PFSK-1 (cell line): ENCODE data around the gene COL13A1.

Source experiments
- FOXP2 ChIP-seq: optimal IDR thresholded peaks from 2 replicates; pipeline ENCODE3; 2011; ENCODE audit warnings: borderline replicate concordance, control low read depth, inconsistent platforms; ENCODE audit not compliant: insufficient read depth; ENCODE audit errors: extremely low read length, extremely low read depth
- POLR2AphosphoS5 ChIP-seq: IDR thresholded peaks from 2 replicates; pipeline ENCODE4 v1.6.1; 2012; ENCODE audit warnings: low read depth, mild to moderate bottlenecking, control low read depth, low read length, moderate library complexity
- REST ChIP-seq, 2 experiments: IDR thresholded peaks; 2 replicates each; pipeline versions ENCODE4 v1.6.1 to v1.8.0; 2011 to 2012; ENCODE audit warnings: low read depth in 2 of 2, low read length in 2 of 2, control low read depth in 1 of 2, inconsistent platforms in 1 of 2, mild to moderate bottlenecking in 1 of 2, moderate library complexity in 1 of 2; ENCODE audit not compliant: insufficient read depth in 1 of 2
- SIN3A ChIP-seq: IDR thresholded peaks from 2 replicates; pipeline ENCODE4 v1.6.1; 2012; ENCODE audit warnings: mild to moderate bottlenecking, low read length, moderate library complexity, borderline replicate concordance; ENCODE audit not compliant: insufficient read depth
- TAF1 ChIP-seq: IDR thresholded peaks from 2 replicates; pipeline ENCODE4 v1.6.1; 2012; ENCODE audit warnings: low read length, control low read depth, borderline replicate concordance; ENCODE audit not compliant: insufficient read depth

Gene COL13A1

DNA sequence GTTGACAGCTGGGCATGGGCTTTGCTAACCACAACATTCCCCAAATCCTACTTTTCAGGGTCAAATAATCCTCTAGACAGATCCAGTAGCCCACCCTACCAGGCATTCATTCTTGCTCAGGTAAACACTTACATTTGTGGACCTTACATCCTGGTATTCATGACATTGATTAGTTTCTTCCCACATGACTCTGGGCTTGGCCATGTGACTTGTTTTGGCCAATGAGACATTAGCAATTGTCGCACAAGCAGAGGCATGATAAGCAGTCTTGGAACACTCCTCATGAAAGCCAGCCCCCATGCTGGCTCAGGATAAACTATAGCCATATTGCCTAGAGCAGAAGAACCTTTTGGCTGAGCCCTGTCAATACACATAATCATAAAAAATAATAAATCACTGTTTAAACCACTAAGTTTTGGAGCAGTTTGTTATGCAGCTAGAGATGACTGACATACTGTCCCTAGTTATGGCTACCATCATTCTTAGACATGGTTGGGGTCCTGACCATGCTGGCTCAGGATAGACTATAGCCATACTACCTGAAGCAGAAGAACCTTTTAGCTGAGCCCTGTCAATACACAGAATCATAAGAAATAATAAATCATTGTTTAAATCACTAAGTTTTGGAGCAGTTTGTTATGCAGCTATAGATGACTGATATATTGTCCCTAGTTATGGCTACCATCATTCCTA lies 6.3 kb upstream of the COL13A1 start:
- TF ChIP-seq FOXP2 (no peak), SIN3A (no peak), TAF1 (no peak)

DNA sequence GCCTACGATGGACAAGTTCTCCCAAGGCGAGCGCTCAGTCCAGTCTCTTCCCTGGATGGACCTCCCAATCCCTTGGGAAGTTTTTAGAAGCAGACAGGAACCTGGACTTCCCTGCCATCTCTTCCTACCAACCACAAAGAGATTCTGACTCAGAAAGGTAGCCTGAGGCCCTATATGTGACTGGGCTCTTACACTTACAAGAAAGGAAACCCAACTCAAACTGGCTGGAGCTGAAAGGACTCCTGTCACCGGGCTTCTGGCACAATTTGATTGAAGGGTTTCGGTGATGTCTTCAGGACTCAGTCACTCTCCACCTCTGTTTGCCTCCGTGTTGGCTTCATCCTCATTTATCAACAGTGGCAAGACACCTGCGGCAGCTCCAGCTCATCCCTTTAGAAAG lies 3.7 kb upstream of the COL13A1 start:
- TF ChIP-seq TAF1 (no peak), FOXP2 (no peak), SIN3A (no peak), REST (IDR thresholded peaks at IDR 0.05; ENCODE audit: insufficient read depth in 1 of 2, low read depth in 2 of 2, low read length in 2 of 2) (no peak), POLR2AphosphoS5 (no peak)

DNA sequence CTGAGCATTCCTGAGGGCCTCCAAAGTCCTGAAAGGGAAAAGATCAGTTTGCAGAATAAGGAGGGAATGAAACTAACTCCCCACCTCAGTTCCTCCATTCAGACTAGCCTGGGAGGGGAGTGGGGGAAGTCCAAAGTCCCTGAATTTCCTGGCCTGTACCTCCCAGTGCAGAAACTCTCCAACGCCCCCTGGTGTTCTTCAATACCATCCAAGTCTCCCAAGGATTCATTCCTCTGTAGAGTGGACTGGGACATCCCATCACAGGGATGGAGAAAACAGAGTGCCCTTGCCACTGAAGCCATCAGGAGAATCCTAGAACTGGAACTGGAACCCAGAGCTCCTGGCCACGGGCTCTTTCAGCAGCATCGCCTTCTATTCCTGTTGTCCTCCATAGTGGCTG lies 1.6 kb upstream of the COL13A1 start:
- no peak for TF ChIP-seq FOXP2
- no peak for TF ChIP-seq POLR2AphosphoS5
- TF ChIP-seq TAF1 = no peak
- no peak for TF ChIP-seq SIN3A
- no peak for TF ChIP-seq REST (IDR thresholded peaks at IDR 0.05; ENCODE audit: insufficient read depth in 1 of 2, low read depth in 2 of 2, low read length in 2 of 2)

DNA sequence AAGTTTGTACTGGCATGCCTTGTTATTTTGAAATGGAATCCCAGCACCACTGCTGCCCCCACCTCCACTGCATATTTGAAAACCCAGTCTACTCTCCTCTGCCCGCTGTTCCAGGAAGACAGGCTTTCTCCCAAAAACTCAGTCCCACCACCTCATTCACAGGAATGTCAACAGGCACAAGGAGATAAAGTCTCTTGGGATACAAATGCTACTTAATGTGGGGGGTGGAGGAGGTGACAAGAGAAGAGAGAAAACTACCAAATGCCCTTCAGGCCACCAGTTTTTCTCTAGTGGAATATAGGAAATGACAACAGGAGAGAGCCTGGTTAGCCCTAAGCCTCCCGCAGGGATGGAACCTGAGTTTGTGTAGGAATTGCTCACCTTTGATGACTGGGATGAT lies 1.0 kb upstream of the COL13A1 start:
- TF ChIP-seq FOXP2 = no peak

- no peak for TF ChIP-seq POLR2AphosphoS5
- no peak for TF ChIP-seq TAF1
- TF ChIP-seq FOXP2 = no peak
- no peak for TF ChIP-seq SIN3A
- TF ChIP-seq REST (IDR thresholded peaks at IDR 0.05; ENCODE audit: insufficient read depth in 1 of 2, low read depth in 2 of 2, low read length in 2 of 2) = no peak
Measured at GRCh38 chr10:69801094-69801433, 642 bp upstream of the COL13A1 start.

GRCh38 chr10:69802424-69803161 lies 887 bp downstream of the COL13A1 start:
- TF ChIP-seq REST (IDR thresholded peaks at IDR 0.05; ENCODE audit: insufficient read depth in 1 of 2, low read depth in 2 of 2, low read length in 2 of 2) (no peak), FOXP2 (no peak), TAF1 (no peak), SIN3A (no peak), POLR2AphosphoS5 (no peak)
